DND-41 (cell line): Measurements from ENCODE around the gene TAS2R1.

Experiments
- ATAC-seq: fragments of 200-7000 bp; cut with Tn5 transposase; 3 replicates; pipeline ENCODE4 v1.9.1; 2021; ENCODE audit warnings: low read depth; ENCODE audit not compliant: insufficient read depth
- DNase-seq: peaks from one replicate; pipeline ENCODE4 v3.0.0-alpha.2; 2020
- H2AFZ ChIP-seq: 2 replicates; pipeline ENCODE4 v1.6.0; 2012; ENCODE audit warnings: low read depth, low read length
- H3K27ac ChIP-seq: 2 replicates; pipeline ENCODE4 v1.5.1; 2012; ENCODE audit warnings: low read length, inconsistent platforms
- H3K27me3 ChIP-seq: fragments of 200-600 bp; sonication (generic); 2 replicates; pipeline ENCODE4 v1.6.0; 2012; ENCODE audit warnings: low read length, mild to moderate bottlenecking, inconsistent platforms; ENCODE audit not compliant: insufficient read depth, poor library complexity
- H3K36me3 ChIP-seq: 2 replicates; pipeline ENCODE4 v1.5.1; 2012; ENCODE audit warnings: low read length, inconsistent platforms; ENCODE audit not compliant: insufficient read depth
- H3K4me1 ChIP-seq: 2 replicates; pipeline ENCODE4 v1.5.1; 2012; ENCODE audit warnings: mild to moderate bottlenecking, low read length; ENCODE audit not compliant: insufficient read depth
- H3K4me2 ChIP-seq: 2 replicates; pipeline ENCODE4 v1.6.0; 2012; ENCODE audit warnings: mild to moderate bottlenecking, moderate library complexity, low read length, inconsistent platforms; ENCODE audit not compliant: insufficient read depth
- H3K4me3 ChIP-seq, 2 experiments: fragments of 200-600 bp in 1 of 2; shearing (Covaris generic) in 1 of 2; 2 replicates each; pipeline ENCODE4 v1.5.1; 2012 to 2016; ENCODE audit warnings: inconsistent platforms in 2 of 2, low read length in 2 of 2, mild to moderate bottlenecking in 2 of 2, low read depth in 1 of 2, moderate library complexity in 1 of 2
- H3K79me2 ChIP-seq: 2 replicates; pipeline ENCODE4 v1.6.0; 2012; ENCODE audit warnings: low read length, inconsistent platforms; ENCODE audit not compliant: insufficient read depth
- H3K9ac ChIP-seq: 2 replicates; pipeline ENCODE4 v1.6.0; 2012; ENCODE audit warnings: low read depth, mild to moderate bottlenecking, inconsistent platforms, low read length, moderate library complexity
- H3K9me3 ChIP-seq: 2 replicates; pipeline ENCODE4 v1.5.1; 2012; ENCODE audit warnings: low read length, moderate library complexity, mild to moderate bottlenecking, inconsistent platforms; ENCODE audit not compliant: insufficient read depth, severe bottlenecking
- H4K20me1 ChIP-seq: 2 replicates; pipeline ENCODE4 v1.6.0; 2012; ENCODE audit warnings: low read length; ENCODE audit not compliant: insufficient read depth
- EZH2 ChIP-seq: IDR thresholded peaks from 3 replicates; pipeline ENCODE4 v1.6.1; 2012; ENCODE audit warnings: borderline replicate concordance, low read depth, mild to moderate bottlenecking, moderate library complexity, low read length, inconsistent platforms; ENCODE audit not compliant: severe bottlenecking
- TF ChIP-seq, protein P1 (sequence below): IDR thresholded peaks from 2 replicates; pipeline ENCODE4 v1.5.1; 2012; ENCODE audit warnings: borderline replicate concordance, low read length, moderate library complexity, mild to moderate bottlenecking; ENCODE audit not compliant: poor library complexity, severe bottlenecking; ENCODE audit errors: extremely low read depth

Gene TAS2R1

DNA sequence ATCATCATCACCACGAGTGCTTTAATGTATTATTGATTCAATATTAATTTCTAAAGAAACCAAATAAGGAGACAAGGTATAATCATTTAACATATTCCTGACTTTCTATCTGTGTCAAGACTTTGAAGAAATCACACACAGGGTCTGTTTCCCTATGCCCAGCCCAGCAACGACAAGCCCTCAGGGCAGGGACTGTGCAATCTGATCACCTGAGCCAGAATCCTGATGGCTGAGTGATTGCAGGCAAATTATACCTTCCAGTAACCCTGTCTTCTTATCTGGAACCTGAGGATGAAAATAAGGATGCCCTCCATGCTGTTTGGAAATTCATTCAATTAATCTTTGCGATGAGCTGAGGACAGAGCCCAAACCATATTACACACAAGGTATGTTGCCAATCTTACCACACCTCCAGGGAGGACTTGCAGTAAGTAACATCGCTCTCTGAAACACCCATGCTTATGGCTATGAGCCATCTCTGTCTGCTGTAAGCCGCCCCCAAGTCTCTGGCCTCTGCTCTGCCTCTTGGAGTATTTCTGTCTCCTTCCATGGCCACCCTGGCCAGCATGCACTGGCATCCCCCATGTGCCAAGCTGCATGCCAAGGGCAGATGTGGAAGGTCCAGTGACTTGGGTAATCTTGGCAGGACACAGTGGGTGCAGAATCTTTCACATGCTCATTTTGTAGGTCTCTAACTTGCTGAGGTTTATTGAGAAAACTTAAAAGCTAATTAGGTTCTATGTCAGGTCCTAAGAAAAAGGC, 10.6 kb downstream of the TAS2R1 start:
- TF ChIP-seq, protein P1, sequence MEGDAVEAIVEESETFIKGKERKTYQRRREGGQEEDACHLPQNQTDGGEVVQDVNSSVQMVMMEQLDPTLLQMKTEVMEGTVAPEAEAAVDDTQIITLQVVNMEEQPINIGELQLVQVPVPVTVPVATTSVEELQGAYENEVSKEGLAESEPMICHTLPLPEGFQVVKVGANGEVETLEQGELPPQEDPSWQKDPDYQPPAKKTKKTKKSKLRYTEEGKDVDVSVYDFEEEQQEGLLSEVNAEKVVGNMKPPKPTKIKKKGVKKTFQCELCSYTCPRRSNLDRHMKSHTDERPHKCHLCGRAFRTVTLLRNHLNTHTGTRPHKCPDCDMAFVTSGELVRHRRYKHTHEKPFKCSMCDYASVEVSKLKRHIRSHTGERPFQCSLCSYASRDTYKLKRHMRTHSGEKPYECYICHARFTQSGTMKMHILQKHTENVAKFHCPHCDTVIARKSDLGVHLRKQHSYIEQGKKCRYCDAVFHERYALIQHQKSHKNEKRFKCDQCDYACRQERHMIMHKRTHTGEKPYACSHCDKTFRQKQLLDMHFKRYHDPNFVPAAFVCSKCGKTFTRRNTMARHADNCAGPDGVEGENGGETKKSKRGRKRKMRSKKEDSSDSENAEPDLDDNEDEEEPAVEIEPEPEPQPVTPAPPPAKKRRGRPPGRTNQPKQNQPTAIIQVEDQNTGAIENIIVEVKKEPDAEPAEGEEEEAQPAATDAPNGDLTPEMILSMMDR, result no peak
- no peak for TF ChIP-seq EZH2
- no peaks in the 10 kb centered on the region for H3K27me3 ChIP-seq
- H3K4me2 ChIP-seq, result no peak overlapping the region
- no peaks in the 10 kb centered on the region for H3K79me2 ChIP-seq
- H3K4me1 ChIP-seq, result no peaks in the 10 kb centered on the region
- no peak overlapping the region for H2AFZ ChIP-seq
- H3K9ac ChIP-seq, result no peak overlapping the region
- H4K20me1 ChIP-seq, result no peaks in the 10 kb centered on the region
- no peak overlapping the region for H3K4me3 ChIP-seq
- H3K9me3 ChIP-seq, result no peaks in the 10 kb centered on the region
- H3K36me3 ChIP-seq, result no peaks in the 10 kb centered on the region
- ATAC-seq (no peak), DNase-seq (no peak)
- no peak overlapping the region for H3K27ac ChIP-seq

DNA sequence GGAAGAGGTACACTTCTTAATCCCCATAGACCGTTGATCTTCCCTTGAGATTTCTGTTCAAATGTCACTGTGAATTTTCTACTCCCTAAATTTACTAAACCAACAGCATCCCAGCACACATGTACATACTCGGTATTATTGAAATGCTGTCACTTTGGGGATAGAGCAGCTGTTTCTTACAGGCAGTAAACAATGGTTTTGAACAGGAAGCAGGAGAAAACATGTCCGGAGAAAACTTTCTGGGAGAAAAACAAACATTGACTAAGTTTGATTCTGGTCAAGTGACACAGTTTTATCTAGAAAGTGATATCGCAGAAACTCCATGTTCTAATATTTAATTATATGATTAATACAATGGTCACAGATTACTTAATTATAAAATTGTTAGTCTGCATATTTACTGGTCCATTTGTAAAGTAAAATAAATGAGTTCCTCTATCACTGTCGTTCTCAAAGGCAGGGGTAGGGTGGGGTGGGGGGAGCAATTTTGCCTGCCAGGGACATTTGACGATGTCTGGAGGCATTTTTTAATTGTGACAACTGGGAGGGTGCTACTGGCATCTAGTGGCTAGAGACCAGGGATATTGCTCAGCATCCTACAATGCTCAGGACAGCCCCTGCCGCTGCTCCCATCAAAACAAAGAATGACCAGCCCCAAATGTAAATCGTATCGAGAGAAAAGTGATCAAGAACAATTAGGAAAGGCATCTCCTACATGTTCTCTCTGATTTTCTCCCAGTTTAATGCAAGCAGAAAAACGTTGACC, 12.2 kb downstream of the TAS2R1 start:
- H2AFZ ChIP-seq, result no peak overlapping the region
- H3K9me3 ChIP-seq, result no peaks in the 10 kb centered on the region
- H3K27ac ChIP-seq, result no peak overlapping the region
- TF ChIP-seq, protein P1, result no peak
- no peak for TF ChIP-seq EZH2
- H3K4me1 ChIP-seq, result no peaks in the 10 kb centered on the region
- no peak overlapping the region for H3K9ac ChIP-seq
- ATAC-seq (no peak), DNase-seq (no peak)
- no peaks in the 10 kb centered on the region for H4K20me1 ChIP-seq
- H3K79me2 ChIP-seq, result no peaks in the 10 kb centered on the region
- H3K36me3 ChIP-seq, result no peaks in the 10 kb centered on the region
- no peak overlapping the region for H3K4me3 ChIP-seq
- H3K27me3 ChIP-seq, result no peaks in the 10 kb centered on the region
- H3K4me2 ChIP-seq, result no peak overlapping the region

DNA sequence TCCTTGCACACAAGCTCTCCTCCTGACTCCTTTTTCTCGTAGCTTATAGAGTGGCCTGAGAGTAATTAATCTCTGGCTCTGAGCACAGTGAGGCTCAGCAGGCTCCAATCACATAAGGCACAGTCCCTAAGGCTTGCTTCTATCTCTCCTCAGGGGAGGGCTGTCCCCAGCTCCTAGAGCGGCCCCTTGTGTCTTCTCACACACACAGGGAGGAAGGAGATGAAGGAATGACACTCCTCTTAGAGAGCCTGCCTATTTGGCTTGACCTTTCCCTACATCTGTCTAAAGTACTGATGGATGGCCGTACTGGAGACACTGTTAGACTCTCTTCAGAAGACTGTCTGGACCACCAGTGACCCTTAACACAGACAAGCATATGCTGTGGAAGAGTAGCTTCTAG, 12.9 kb downstream of the TAS2R1 start:
- no peaks in the 10 kb centered on the region for H3K9me3 ChIP-seq
- no peak overlapping the region for H3K4me3 ChIP-seq
- H3K4me1 ChIP-seq, result no peaks in the 10 kb centered on the region
- ATAC-seq (no peak), DNase-seq (no peak)
- H3K9ac ChIP-seq, result no peak overlapping the region
- H3K36me3 ChIP-seq, result no peaks in the 10 kb centered on the region
- no peak overlapping the region for H2AFZ ChIP-seq
- H3K27me3 ChIP-seq, result no peaks in the 10 kb centered on the region
- H4K20me1 ChIP-seq, result no peaks in the 10 kb centered on the region
- H3K27ac ChIP-seq, result no peak overlapping the region
- TF ChIP-seq EZH2, result no peak
- TF ChIP-seq, protein P1, result no peak
- H3K4me2 ChIP-seq, result no peak overlapping the region
- H3K79me2 ChIP-seq, result no peaks in the 10 kb centered on the region
